CD14-positive monocyte (primary cell): ENCODE data around the gene RRBP1. TPM values are rescaled to one million over a fixed set of nuclear protein-coding genes. Genes with fewer than 3 reads are reported as not detected.

ENCODE experiments used
- DNase-seq, 3 donors: peaks; one replicate each; pipeline ENCODE4 v3.0.0-alpha.2; 2011 to 2022
- H2AFZ ChIP-seq: 2 replicates; pipeline ENCODE4 v1.6.0; 2012; ENCODE audit warnings: mild to moderate bottlenecking, low read depth, low read length, inconsistent platforms; ENCODE audit not compliant: insufficient read depth, poor library complexity, severe bottlenecking
- H3K27ac ChIP-seq, 2 donors: 1 replicate in 1 of 2; 2 replicates in 1 of 2; pipeline ENCODE4 v1.5.1; 2012 to 2013; ENCODE audit warnings: low read length in 2 of 2, control low read depth in 1 of 2, inconsistent platforms in 1 of 2, low read depth in 1 of 2, mild to moderate bottlenecking in 1 of 2
- H3K27me3 ChIP-seq, 2 donors: one replicate each; pipeline versions ENCODE4 v1.6.0 to v1.6.1; 2011 to 2013; ENCODE audit warnings: low read length in 2 of 2; ENCODE audit not compliant: control insufficient read depth in 2 of 2, insufficient read depth in 2 of 2
- H3K36me3 ChIP-seq, 2 donors: replicated peaks in 1 of 2; 1 replicate in 1 of 2; 2 replicates in 1 of 2; pipeline versions ENCODE4 v1.5.1 to v1.6.1; 2012 to 2013; ENCODE audit warnings: low read length in 2 of 2, control low read depth in 1 of 2, inconsistent platforms in 1 of 2, mild to moderate bottlenecking in 1 of 2; ENCODE audit not compliant: insufficient read depth in 2 of 2, control insufficient read depth in 1 of 2
- H3K4me1 ChIP-seq, 2 donors: 1 replicate in 1 of 2; 2 replicates in 1 of 2; pipeline versions ENCODE4 v1.5.1 to v1.6.1; 2012 to 2013; ENCODE audit warnings: low read length in 2 of 2, control low read depth in 1 of 2, inconsistent platforms in 1 of 2, mild to moderate bottlenecking in 1 of 2, moderate library complexity in 1 of 2; ENCODE audit not compliant: insufficient read depth in 2 of 2, control insufficient read depth in 1 of 2
- H3K4me2 ChIP-seq: replicated peaks from 2 replicates; pipeline ENCODE3; 2012; ENCODE audit warnings: low read length, moderate library complexity, mild to moderate bottlenecking; ENCODE audit not compliant: poor library complexity, severe bottlenecking; ENCODE audit errors: extremely low read depth
- H3K4me3 ChIP-seq, 3 experiments: fragments of 200-600 bp in 1 of 3; sonication (generic) in 1 of 3; replicated peaks in 1 of 3; 1 replicate in 2 of 3; 2 replicates in 1 of 3; pipeline ENCODE4 v1.5.1; 2011 to 2013; ENCODE audit warnings: low read length in 3 of 3, mild to moderate bottlenecking in 3 of 3, control low read depth in 2 of 3, low read depth in 2 of 3, inconsistent platforms in 1 of 3, moderate library complexity in 1 of 3
- H3K79me2 ChIP-seq: 2 replicates; pipeline ENCODE4 v1.6.0; 2012; ENCODE audit warnings: mild to moderate bottlenecking, control low read depth, inconsistent platforms, low read length, moderate library complexity; ENCODE audit not compliant: insufficient read depth
- H3K9ac ChIP-seq: 2 replicates; pipeline ENCODE4 v1.6.0; 2017; ENCODE audit warnings: low read length, mild to moderate bottlenecking; ENCODE audit not compliant: insufficient read depth, poor library complexity, severe bottlenecking
- H3K9me3 ChIP-seq, 2 donors: replicated peaks in 1 of 2; 1 replicate in 1 of 2; 2 replicates in 1 of 2; pipeline versions ENCODE4 v1.5.1 to v1.6.1; 2012 to 2013; ENCODE audit warnings: low read length in 2 of 2, control low read depth in 1 of 2; ENCODE audit not compliant: control insufficient read depth in 1 of 2, insufficient read depth in 1 of 2
- H4K20me1 ChIP-seq: 2 replicates; pipeline ENCODE4 v1.6.0; 2012; ENCODE audit warnings: mild to moderate bottlenecking, low read length, control low read depth, moderate library complexity; ENCODE audit not compliant: insufficient read depth
- H3K27ac Mint-ChIP-seq, 7 donors: one replicate each; pipeline ENCODE4 v1.8.0; 2020; ENCODE audit warnings: mild to moderate bottlenecking in 7 of 7, mixed read lengths in 7 of 7, moderate library complexity in 6 of 7, inconsistent platforms in 2 of 7
- H3K27me3 Mint-ChIP-seq, 3 donors: one replicate each; pipeline ENCODE4 v1.8.0; 2021 to 2022; ENCODE audit warnings: low read depth in 3 of 3, mild to moderate bottlenecking in 3 of 3, mixed read lengths in 3 of 3, moderate library complexity in 3 of 3, inconsistent platforms in 1 of 3
- H3K36me3 Mint-ChIP-seq, 2 donors: one replicate each; pipeline ENCODE4 v1.8.0; 2020; ENCODE audit warnings: mixed read lengths in 2 of 2, inconsistent platforms in 1 of 2, mild to moderate bottlenecking in 1 of 2
- H3K4me1 Mint-ChIP-seq: one replicate; pipeline ENCODE4 v1.8.0; 2020; ENCODE audit warnings: mild to moderate bottlenecking, mixed read lengths
- H3K4me3 Mint-ChIP-seq, 2 donors: one replicate each; pipeline ENCODE4 v1.8.0; 2020; ENCODE audit warnings: mild to moderate bottlenecking in 2 of 2, mixed read lengths in 2 of 2, moderate library complexity in 1 of 2
- H3K9me3 Mint-ChIP-seq, 7 donors: one replicate each; pipeline ENCODE4 v1.8.0; 2020 to 2022; ENCODE audit warnings: mixed read lengths in 7 of 7, mild to moderate bottlenecking in 6 of 7, moderate library complexity in 6 of 7, inconsistent platforms in 2 of 7
- CTCF ChIP-seq: fragments of 200-600 bp; IDR thresholded peaks from one replicate; pipeline ENCODE4 v1.8.0; 2022; ENCODE audit warnings: antibody characterized with exemption, mild to moderate bottlenecking
- WGBS: methylation state at CpG from one replicate; pipeline ENCODE4 v1.1.5; 2013; ENCODE audit warnings: missing lambda C conversion rate; ENCODE audit not compliant: insufficient coverage; 5-methylcytosine and 5-hydroxymethylcytosine counted together
- intact Hi-C, 2 donors: fragments of 100-400 bp; cut with micrococcal nuclease; formaldehyde crosslinking; loops; one replicate each; pipeline versions ENCODE4 v1.15.0 to v1.15.1; 2023
- polyA plus RNA-seq, 3 donors: library from polyadenylated mRNA; depleted of rRNA in 1 of 3; unstranded in 2 of 3; stranded (reverse) in 1 of 3; fragments of 300-500 nt in 2 of 3; fragments of >200 nt in 1 of 3; fragmentation: Illumina TruSeq in 2 of 3; gene quantifications; 1 replicate in 2 of 3; 2 replicates in 1 of 3; pipeline ENCODE4 v1.2.3, GENCODE V29; 2012 to 2021

Gene RRBP1
- polyA plus RNA-seq, 3 donors, result 4.7 to 22.2 (median 7.5) TPM

DNA sequence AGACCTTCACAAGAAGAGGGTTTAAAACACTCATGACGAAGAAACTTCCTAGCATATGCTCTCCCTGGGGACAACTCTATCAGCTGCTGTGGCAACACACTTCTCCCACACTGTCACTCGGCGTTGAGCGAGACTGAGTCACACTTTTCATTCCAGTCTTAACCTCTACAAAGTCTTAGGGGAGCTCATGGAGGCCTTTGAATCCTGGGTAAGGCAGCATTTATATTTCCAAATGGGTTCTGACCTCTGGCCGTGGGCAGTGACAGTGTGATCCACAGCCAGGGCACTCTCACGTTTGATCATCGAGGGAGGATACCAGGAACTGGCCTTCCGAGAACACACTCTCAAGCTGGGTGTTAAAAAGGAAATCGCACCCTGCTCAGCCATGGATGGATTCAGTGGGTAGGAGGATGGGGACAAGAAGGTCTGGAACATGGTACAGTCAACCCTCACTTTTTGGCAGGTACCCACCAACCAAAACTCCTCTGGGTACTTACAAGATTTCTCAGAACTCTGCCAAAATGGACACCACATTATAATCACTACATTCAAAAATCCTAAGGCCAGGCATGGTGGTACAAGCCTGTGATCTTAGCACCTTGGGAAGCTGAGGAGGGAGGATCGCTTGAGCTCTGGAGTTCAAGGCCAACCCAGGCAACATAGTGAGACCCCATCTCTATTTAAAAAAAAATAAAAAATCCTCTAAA, 19.6 kb downstream of the RRBP1 start:
- H3K4me1 ChIP-seq, result peaks cover 3 to 13% of the 10 kb centered on the region in 2 donors
- intact Hi-C loops, result no loop called here
- peaks cover 0 to 5% of the 10 kb centered on the region in 2 donors for H3K9me3 ChIP-seq
- H3K4me3 ChIP-seq, result no peak overlapping the region
- peak in 1 of 3 donors; percentile 65 for DNase-seq
- no peak overlapping the region for H3K9ac ChIP-seq
- H3K79me2 ChIP-seq, result peaks cover 90% of the 10 kb centered on the region
- H3K36me3 ChIP-seq, result peaks cover 12 to 43% of the 10 kb centered on the region in 2 donors
- H3K4me2 ChIP-seq, result no peak overlapping the region
- H3K36me3 Mint-ChIP-seq, result peaks cover 29 to 48% of the 10 kb centered on the region in 2 donors
- H3K27ac Mint-ChIP-seq, result peak overlapping the region in 6 of 7 donors; percentile 24 to 84 (median 62)
- H3K4me1 Mint-ChIP-seq, result peaks cover 17% of the 10 kb centered on the region
- peaks cover 7 to 16% (median 8%) of the 10 kb centered on the region in 7 donors for H3K9me3 Mint-ChIP-seq
- peaks cover 54% of the 10 kb centered on the region for H4K20me1 ChIP-seq
- H3K27me3 Mint-ChIP-seq, result no peaks in the 10 kb centered on the region
- H3K27ac ChIP-seq, result peak overlapping the region in 1 of 2 donors; percentile 44
- 88% methylated on average over 7 of the region's 10 CpGs for WGBS
- TF ChIP-seq CTCF, result no peak
- no peak overlapping the region for H2AFZ ChIP-seq
- no peaks in the 10 kb centered on the region for H3K27me3 ChIP-seq
- peak overlapping the region in 1 of 2 donors; percentile 1 for H3K4me3 Mint-ChIP-seq

GRCh38 chr20:17661121-17661744, 20.8 kb downstream of the RRBP1 start:
- peaks cover 60% of the 10 kb centered on the region for H4K20me1 ChIP-seq
- intact Hi-C loops, result no loop called here
- no peak for TF ChIP-seq CTCF
- peaks cover 7 to 16% (median 8%) of the 10 kb centered on the region in 7 donors for H3K9me3 Mint-ChIP-seq
- H3K4me2 ChIP-seq, result no peak overlapping the region
- H2AFZ ChIP-seq, result no peak overlapping the region
- no peak overlapping the region for H3K4me3 Mint-ChIP-seq
- DNase-seq, result no peak
- peaks cover 17% of the 10 kb centered on the region for H3K4me1 Mint-ChIP-seq
- peak overlapping the region in 1 of 2 donors; percentile 42 for H3K27ac ChIP-seq
- H3K4me1 ChIP-seq, result peaks cover 3 to 13% of the 10 kb centered on the region in 2 donors
- H3K4me3 ChIP-seq, result no peak overlapping the region
- H3K36me3 ChIP-seq, result peaks cover 17 to 54% of the 10 kb centered on the region in 2 donors
- peaks cover 79% of the 10 kb centered on the region for H3K79me2 ChIP-seq
- H3K27me3 ChIP-seq, result no peaks in the 10 kb centered on the region
- H3K27ac Mint-ChIP-seq, result peak overlapping the region in 4 of 7 donors; percentile 36 to 84 (median 71)
- H3K27me3 Mint-ChIP-seq, result no peaks in the 10 kb centered on the region
- H3K36me3 Mint-ChIP-seq, result peaks cover 39 to 54% of the 10 kb centered on the region in 2 donors
- WGBS, result 95% methylated on average over 4 of the region's 5 CpGs
- H3K9me3 ChIP-seq, result peaks cover 0 to 5% of the 10 kb centered on the region in 2 donors
- no peak overlapping the region for H3K9ac ChIP-seq
